HepG2 (cell line): Measurements from ENCODE around the gene DYNC1LI2. TPM values are rescaled to one million over a fixed set of nuclear protein-coding genes. Genes with fewer than 3 reads are reported as not detected.
A peak's percentile ranks its signal among the peaks of the same experiment; 100 is the strongest.

Experiments
- CBX1 ChIP-seq: IDR thresholded peaks from one replicate; pipeline ENCODE4 v1.6.1; 2016; ENCODE audit warnings: antibody characterized with exemption, low read depth
- ERF ChIP-seq: IDR thresholded peaks from 2 replicates; pipeline ENCODE4 v1.6.1; 2018; ENCODE audit warnings: missing biosample characterization, missing genetic modification reagents
- FOSL1 ChIP-seq: sonication (generic); formaldehyde crosslinking; IDR thresholded peaks from 2 replicates; pipeline ENCODE4 v1.9.0; 2021; ENCODE audit warnings: missing genetic modification reagents, borderline replicate concordance
- KLF6 ChIP-seq: IDR thresholded peaks from 2 replicates; pipeline ENCODE4 v1.8.0; 2016; ENCODE audit warnings: missing biosample characterization, missing genetic modification reagents
- MEIS2 ChIP-seq: sonication (generic); formaldehyde crosslinking; IDR thresholded peaks from 2 replicates; pipeline ENCODE4 v1.9.0; 2021; ENCODE audit warnings: mild to moderate bottlenecking, missing genetic modification reagents
- POGZ ChIP-seq: sonication (generic); formaldehyde crosslinking; IDR thresholded peaks from 2 replicates; pipeline ENCODE4 v1.4.0; 2020; ENCODE audit warnings: mild to moderate bottlenecking, missing genetic modification reagents
- RBM39 ChIP-seq: fragments of 200-400 bp; formaldehyde crosslinking; IDR thresholded peaks from one replicate; pipeline ENCODE4 v1.6.1; 2018; ENCODE audit warnings: antibody characterized with exemption, mild to moderate bottlenecking, low read depth, low read length; ENCODE audit not compliant: poor library complexity, severe bottlenecking
- TBL1XR1 ChIP-seq: fragments of 150-350 bp; IDR thresholded peaks from 2 replicates; pipeline ENCODE4 v1.6.1; 2014; ENCODE audit warnings: borderline replicate concordance, low read length; ENCODE audit not compliant: partially characterized antibody
- THAP11 ChIP-seq: IDR thresholded peaks from 2 replicates; pipeline ENCODE4 v1.6.1; 2016; ENCODE audit warnings: missing biosample characterization, missing genetic modification reagents
- ZNF816 ChIP-seq: sonication (generic); formaldehyde crosslinking; IDR thresholded peaks from 2 replicates; pipeline ENCODE4 v1.8.0; 2022; ENCODE audit warnings: missing genetic modification reagents, mild to moderate bottlenecking, borderline replicate concordance
- polyA plus RNA-seq, 8 experiments: library from polyadenylated mRNA; depleted of rRNA in 3 of 8; stranded (reverse) in 7 of 8; unstranded in 1 of 8; fragments of >200 nt; fragmentation: Illumina TruSeq in 4 of 8; extraction: Trizol in 4 of 8; gene quantifications; 2 replicates each; pipeline versions ENCODE4 v1.2.1 to v1.2.3, GENCODE V29; 2011 to 2016; ENCODE audit warnings: low read depth in 4 of 8, missing spikeins in 1 of 8, mixed read lengths in 1 of 8; ENCODE audit not compliant: insufficient read depth in 1 of 8
- total RNA-seq, 5 experiments: library from RNA; depleted of rRNA; stranded (reverse); fragments of >200 nt; fragmentation: Illumina TruSeq; extraction: Trizol; gene quantifications; 2 replicates each; pipeline ENCODE4 v1.2.3, GENCODE V29; 2016; ENCODE audit warnings: low read depth in 1 of 5
- TF ChIP-seq, protein P1 (sequence below): sonication (generic); formaldehyde crosslinking; conservative IDR thresholded peaks from 2 replicates; pipeline ENCODE4 v1.4.0; 2020; ENCODE audit warnings: missing genetic modification reagents
- TF ChIP-seq, protein P2 (sequence below): sonication (generic); formaldehyde crosslinking; IDR thresholded peaks from 2 replicates; pipeline ENCODE4 v1.9.0; 2022; ENCODE audit warnings: low read depth, missing genetic modification reagents
- TF ChIP-seq, protein P3 (sequence below): sonication (generic); formaldehyde crosslinking; IDR thresholded peaks from one replicate; pipeline ENCODE4 v1.5.1; 2020; ENCODE audit warnings: mild to moderate bottlenecking, missing genetic modification reagents; ENCODE audit errors: not compliant biosample characterization
- TF ChIP-seq, protein P4 (sequence below): IDR thresholded peaks from 2 replicates; pipeline ENCODE4 v1.6.1; 2012; ENCODE audit warnings: low read length, improper control_type of control experiment

The DYNC1LI2 gene
- total and polyA plus RNA-seq, 2 of the 13 experiments (the other 11 are each of a cell fraction or from before 2014, with no cell fraction given): 65.5 to 135 TPM

DNA sequence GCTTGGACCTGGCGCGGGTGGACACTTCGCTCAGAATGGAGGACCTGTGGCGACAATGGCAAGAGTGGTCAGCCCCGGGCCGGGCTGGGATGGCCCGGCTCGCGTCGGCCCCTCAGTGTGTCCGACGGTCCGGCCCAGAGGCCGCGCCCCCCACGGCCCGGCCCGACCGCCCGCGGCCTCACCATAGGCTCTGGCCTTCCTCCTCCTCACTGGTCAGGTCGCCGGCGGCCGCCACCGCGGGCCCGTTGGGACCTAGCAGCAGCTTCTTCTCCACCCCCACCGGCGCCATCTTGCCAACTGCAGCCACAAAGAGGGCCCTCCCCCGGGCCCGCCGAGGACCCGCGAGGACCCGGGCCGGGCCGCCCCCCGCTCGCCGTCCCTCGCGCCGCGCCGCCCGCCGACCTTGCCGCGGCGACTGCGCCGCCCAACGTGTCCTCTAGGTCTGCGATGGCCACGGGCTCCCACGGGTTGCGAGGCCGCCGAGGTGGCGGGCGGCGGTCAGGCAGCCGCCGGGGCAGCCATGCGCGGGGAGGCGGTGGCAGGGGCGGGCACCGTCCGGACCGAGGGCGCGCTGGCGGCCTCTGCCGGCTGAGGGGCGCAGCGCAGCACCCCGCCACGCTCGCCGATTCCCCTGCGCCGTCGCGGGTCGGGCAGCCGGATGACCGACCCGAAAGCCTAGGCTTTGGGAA lies at the start of gene DYNC1LI2 (continued):
- TF ChIP-seq, protein P1, sequence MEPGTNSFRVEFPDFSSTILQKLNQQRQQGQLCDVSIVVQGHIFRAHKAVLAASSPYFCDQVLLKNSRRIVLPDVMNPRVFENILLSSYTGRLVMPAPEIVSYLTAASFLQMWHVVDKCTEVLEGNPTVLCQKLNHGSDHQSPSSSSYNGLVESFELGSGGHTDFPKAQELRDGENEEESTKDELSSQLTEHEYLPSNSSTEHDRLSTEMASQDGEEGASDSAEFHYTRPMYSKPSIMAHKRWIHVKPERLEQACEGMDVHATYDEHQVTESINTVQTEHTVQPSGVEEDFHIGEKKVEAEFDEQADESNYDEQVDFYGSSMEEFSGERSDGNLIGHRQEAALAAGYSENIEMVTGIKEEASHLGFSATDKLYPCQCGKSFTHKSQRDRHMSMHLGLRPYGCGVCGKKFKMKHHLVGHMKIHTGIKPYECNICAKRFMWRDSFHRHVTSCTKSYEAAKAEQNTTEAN (CRISPR knock-in tag): no peak
- TF ChIP-seq MEIS2 (CRISPR knock-in tag) (no peak; the same call in 1 of the 2 replicates), ERF (CRISPR knock-in tag) (peak; percentile 54; the same call in 1 of the 2 replicates), KLF6 (peak; percentile 20; the same call in 1 of the 2 replicates), POGZ (CRISPR knock-in tag) (no peak), ZNF816 (CRISPR knock-in tag) (no peak), TBL1XR1 (no peak), FOSL1 (CRISPR knock-in tag) (0 out of 2 replicates have a peak, but pooled peaks have one; percentile 14), CBX1 (no peak), THAP11 (CRISPR knock-in tag) (peak; percentile 82), RBM39 (no peak)
- TF ChIP-seq, protein P2, sequence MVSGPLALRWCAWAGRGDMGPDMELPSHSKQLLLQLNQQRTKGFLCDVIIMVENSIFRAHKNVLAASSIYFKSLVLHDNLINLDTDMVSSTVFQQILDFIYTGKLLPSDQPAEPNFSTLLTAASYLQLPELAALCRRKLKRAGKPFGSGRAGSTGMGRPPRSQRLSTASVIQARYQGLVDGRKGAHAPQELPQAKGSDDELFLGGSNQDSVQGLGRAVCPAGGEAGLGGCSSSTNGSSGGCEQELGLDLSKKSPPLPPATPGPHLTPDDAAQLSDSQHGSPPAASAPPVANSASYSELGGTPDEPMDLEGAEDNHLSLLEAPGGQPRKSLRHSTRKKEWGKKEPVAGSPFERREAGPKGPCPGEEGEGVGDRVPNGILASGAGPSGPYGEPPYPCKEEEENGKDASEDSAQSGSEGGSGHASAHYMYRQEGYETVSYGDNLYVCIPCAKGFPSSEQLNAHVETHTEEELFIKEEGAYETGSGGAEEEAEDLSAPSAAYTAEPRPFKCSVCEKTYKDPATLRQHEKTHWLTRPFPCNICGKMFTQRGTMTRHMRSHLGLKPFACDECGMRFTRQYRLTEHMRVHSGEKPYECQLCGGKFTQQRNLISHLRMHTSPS (CRISPR knock-in tag): no peak
- TF ChIP-seq, protein P3, sequence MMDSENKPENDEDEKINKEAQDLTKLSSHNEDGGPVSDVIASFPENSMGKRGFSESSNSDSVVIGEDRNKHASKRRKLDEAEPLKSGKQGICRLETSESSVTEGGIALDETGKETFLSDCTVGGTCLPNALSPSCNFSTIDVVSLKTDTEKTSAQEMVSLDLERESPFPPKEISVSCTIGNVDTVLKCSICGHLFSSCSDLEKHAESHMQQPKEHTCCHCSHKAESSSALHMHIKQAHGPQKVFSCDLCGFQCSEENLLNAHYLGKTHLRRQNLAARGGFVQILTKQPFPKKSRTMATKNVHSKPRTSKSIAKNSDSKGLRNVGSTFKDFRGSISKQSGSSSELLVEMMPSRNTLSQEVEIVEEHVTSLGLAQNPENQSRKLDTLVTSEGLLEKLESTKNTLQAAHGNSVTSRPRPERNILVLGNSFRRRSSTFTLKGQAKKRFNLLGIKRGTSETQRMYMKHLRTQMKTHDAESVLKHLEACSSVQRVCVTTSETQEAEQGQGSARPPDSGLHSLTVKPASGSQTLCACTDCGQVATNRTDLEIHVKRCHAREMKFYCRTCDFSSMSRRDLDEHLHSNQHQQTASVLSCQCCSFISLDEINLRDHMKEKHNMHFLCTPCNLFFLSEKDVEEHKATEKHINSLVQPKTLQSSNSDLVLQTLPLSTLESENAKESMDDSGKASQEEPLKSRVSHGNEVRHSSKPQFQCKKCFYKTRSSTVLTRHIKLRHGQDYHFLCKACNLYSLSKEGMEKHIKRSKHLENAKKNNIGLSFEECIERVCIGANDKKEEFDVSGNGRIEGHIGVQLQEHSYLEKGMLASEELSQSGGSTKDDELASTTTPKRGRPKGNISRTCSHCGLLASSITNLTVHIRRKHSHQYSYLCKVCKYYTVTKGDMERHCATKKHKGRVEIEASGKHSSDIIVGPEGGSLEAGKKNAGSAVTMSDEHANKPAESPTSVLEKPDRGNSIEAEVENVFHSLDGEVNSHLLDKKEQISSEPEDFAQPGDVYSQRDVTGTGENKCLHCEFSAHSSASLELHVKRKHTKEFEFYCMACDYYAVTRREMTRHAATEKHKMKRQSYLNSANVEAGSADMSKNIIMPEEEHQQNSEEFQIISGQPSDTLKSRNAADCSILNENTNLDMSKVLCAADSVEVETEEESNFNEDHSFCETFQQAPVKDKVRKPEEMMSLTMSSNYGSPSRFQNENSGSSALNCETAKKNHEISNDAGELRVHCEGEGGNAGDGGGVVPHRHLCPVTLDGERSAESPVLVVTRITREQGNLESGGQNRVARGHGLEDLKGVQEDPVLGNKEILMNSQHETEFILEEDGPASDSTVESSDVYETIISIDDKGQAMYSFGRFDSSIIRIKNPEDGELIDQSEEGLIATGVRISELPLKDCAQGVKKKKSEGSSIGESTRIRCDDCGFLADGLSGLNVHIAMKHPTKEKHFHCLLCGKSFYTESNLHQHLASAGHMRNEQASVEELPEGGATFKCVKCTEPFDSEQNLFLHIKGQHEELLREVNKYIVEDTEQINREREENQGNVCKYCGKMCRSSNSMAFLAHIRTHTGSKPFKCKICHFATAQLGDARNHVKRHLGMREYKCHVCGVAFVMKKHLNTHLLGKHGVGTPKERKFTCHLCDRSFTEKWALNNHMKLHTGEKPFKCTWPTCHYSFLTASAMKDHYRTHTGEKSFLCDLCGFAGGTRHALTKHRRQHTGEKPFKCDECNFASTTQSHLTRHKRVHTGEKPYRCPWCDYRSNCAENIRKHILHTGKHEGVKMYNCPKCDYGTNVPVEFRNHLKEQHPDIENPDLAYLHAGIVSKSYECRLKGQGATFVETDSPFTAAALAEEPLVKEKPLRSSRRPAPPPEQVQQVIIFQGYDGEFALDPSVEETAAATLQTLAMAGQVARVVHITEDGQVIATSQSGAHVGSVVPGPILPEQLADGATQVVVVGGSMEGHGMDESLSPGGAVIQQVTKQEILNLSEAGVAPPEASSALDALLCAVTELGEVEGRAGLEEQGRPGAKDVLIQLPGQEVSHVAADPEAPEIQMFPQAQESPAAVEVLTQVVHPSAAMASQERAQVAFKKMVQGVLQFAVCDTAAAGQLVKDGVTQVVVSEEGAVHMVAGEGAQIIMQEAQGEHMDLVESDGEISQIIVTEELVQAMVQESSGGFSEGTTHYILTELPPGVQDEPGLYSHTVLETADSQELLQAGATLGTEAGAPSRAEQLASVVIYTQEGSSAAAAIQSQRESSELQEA: peak; percentile 69
- TF ChIP-seq, protein P4, sequence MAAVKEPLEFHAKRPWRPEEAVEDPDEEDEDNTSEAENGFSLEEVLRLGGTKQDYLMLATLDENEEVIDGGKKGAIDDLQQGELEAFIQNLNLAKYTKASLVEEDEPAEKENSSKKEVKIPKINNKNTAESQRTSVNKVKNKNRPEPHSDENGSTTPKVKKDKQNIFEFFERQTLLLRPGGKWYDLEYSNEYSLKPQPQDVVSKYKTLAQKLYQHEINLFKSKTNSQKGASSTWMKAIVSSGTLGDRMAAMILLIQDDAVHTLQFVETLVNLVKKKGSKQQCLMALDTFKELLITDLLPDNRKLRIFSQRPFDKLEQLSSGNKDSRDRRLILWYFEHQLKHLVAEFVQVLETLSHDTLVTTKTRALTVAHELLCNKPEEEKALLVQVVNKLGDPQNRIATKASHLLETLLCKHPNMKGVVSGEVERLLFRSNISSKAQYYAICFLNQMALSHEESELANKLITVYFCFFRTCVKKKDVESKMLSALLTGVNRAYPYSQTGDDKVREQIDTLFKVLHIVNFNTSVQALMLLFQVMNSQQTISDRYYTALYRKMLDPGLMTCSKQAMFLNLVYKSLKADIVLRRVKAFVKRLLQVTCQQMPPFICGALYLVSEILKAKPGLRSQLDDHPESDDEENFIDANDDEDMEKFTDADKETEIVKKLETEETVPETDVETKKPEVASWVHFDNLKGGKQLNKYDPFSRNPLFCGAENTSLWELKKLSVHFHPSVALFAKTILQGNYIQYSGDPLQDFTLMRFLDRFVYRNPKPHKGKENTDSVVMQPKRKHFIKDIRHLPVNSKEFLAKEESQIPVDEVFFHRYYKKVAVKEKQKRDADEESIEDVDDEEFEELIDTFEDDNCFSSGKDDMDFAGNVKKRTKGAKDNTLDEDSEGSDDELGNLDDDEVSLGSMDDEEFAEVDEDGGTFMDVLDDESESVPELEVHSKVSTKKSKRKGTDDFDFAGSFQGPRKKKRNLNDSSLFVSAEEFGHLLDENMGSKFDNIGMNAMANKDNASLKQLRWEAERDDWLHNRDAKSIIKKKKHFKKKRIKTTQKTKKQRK: no peak
